OCI-LY1 (cell line): ENCODE results near the gene RABEP1.
"Not testable (repeated sequence)": the region's sequence is repeated elsewhere in the genome, so short reads cannot be mapped to it uniquely, and the experiment has no call there.

Source experiments
- H2AFZ ChIP-seq: fragments of 200-600 bp; sonication (generic), shearing (Covaris generic); 2 replicates; pipeline ENCODE4 v1.6.0; 2014; ENCODE audit warnings: antibody characterized with exemption, mild to moderate bottlenecking, low read length
- H3F3A ChIP-seq: fragments of 200-600 bp; sonication (generic), shearing (Covaris generic); 2 replicates; pipeline ENCODE4 v1.6.0; 2014; ENCODE audit warnings: mild to moderate bottlenecking, antibody characterized with exemption, low read length, moderate library complexity; ENCODE audit not compliant: insufficient read depth
- H3K27ac ChIP-seq: fragments of 200-600 bp; sonication (generic); 2 replicates; pipeline ENCODE4 v1.5.1; 2014; ENCODE audit warnings: low read length, mixed run types, mild to moderate bottlenecking, low read depth; ENCODE audit not compliant: poor library complexity, severe bottlenecking
- H3K27me3 ChIP-seq: fragments of 200-600 bp; sonication (generic); 2 replicates; pipeline ENCODE4 v1.6.0; 2014; ENCODE audit warnings: antibody characterized with exemption, mild to moderate bottlenecking, low read length, moderate library complexity; ENCODE audit not compliant: insufficient read depth
- H3K36me3 ChIP-seq: fragments of 200-600 bp; sonication (generic); 2 replicates; pipeline ENCODE4 v1.6.1; 2014; ENCODE audit warnings: mild to moderate bottlenecking, antibody characterized with exemption, low read length, moderate library complexity, mixed read lengths; ENCODE audit not compliant: insufficient read depth
- H3K4me1 ChIP-seq: fragments of 200-600 bp; sonication (generic); 2 replicates; pipeline ENCODE4 v1.5.1; 2014; ENCODE audit warnings: mild to moderate bottlenecking, low read length, moderate library complexity; ENCODE audit not compliant: insufficient read depth, severe bottlenecking
- H3K4me2 ChIP-seq: fragments of 200-600 bp; sonication (generic), shearing (Covaris generic); 2 replicates; pipeline ENCODE4 v1.6.1; 2014; ENCODE audit warnings: low read length
- H3K4me3 ChIP-seq: fragments of 200-600 bp; sonication (generic); 2 replicates; pipeline ENCODE4 v1.5.1; 2014; ENCODE audit warnings: low read length, low read depth, mild to moderate bottlenecking, mixed read lengths; ENCODE audit not compliant: poor library complexity, severe bottlenecking
- H3K79me2 ChIP-seq: fragments of 200-600 bp; shearing (Covaris generic); 2 replicates; pipeline ENCODE4 v1.6.1; 2016; ENCODE audit warnings: mixed run types, low read length, mixed read lengths; ENCODE audit not compliant: insufficient read depth
- H3K9ac ChIP-seq: fragments of 200-600 bp; sonication (generic), shearing (Covaris generic); 2 replicates; pipeline ENCODE4 v1.6.1; 2014; ENCODE audit warnings: mild to moderate bottlenecking, low read length, mixed read lengths
- H3K9me2 ChIP-seq: fragments of 200-600 bp; sonication (generic), shearing (Covaris generic); 2 replicates; pipeline ENCODE4 v1.6.1; 2014; ENCODE audit warnings: low read depth, mild to moderate bottlenecking, low read length, mixed read lengths
- H3K9me3 ChIP-seq: fragments of 200-600 bp; shearing (Covaris generic); 2 replicates; pipeline ENCODE4 v1.6.1; 2014; ENCODE audit warnings: low read length, mixed read lengths
- H4K20me1 ChIP-seq: fragments of 200-600 bp; sonication (generic), shearing (Covaris generic); 2 replicates; pipeline ENCODE4 v1.6.0; 2016; ENCODE audit warnings: mild to moderate bottlenecking, low read length; ENCODE audit not compliant: insufficient read depth
- EZH2 ChIP-seq: fragments of 200-600 bp; sonication (generic), shearing (Covaris generic); IDR thresholded peaks from 2 replicates; pipeline ENCODE4 v1.8.0; 2017; ENCODE audit warnings: borderline replicate concordance, mixed run types, mild to moderate bottlenecking, antibody characterized with exemption, low read length, moderate library complexity, mixed read lengths
- TF ChIP-seq, protein P1 (sequence below): fragments of 200-600 bp; sonication (generic), shearing (Covaris generic); IDR thresholded peaks from 2 replicates; pipeline ENCODE4 v1.5.1; 2017; ENCODE audit warnings: mild to moderate bottlenecking, antibody characterized with exemption, low read length, moderate library complexity, mixed read lengths

Gene RABEP1

DNA sequence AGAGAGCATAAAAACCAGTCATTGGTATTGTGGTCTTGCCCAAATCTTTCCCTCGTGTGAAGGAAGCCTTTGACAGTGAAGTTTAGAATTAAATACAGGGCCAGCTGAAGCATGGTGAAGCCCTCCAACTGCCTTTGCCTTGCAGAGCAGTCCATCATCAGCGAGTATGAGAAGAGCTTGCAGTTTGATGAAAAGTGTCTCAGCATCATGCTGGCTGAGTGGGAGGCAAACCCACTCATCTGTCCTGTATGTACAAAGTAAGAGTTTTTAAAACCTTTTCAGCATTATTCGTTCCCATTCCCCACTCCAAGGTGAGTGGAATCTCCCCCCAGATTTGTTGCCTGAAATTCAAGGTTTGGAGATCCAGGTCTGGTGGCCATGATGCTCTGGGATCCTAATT lies 143.7 kb downstream of the RABEP1 start:
- Histone ChIP-seq H3K4me3 (no peak overlapping the region), H3K4me2 (no peak overlapping the region), H3K36me3 (peaks cover 91% of the 10 kb centered on the region), H3K4me1 (peaks cover 17% of the 10 kb centered on the region), H3K9me2 (no peaks in the 10 kb centered on the region), H3K27me3 (no peaks in the 10 kb centered on the region), H2AFZ (no peak overlapping the region), H3K27ac (no peak overlapping the region), H3K9ac (no peak overlapping the region), H3K79me2 (peaks cover 8% of the 10 kb centered on the region), H3K9me3 (no peaks in the 10 kb centered on the region), H3F3A (no peaks in the 10 kb centered on the region), H4K20me1 (no peaks in the 10 kb centered on the region)
- TF ChIP-seq, protein P1, sequence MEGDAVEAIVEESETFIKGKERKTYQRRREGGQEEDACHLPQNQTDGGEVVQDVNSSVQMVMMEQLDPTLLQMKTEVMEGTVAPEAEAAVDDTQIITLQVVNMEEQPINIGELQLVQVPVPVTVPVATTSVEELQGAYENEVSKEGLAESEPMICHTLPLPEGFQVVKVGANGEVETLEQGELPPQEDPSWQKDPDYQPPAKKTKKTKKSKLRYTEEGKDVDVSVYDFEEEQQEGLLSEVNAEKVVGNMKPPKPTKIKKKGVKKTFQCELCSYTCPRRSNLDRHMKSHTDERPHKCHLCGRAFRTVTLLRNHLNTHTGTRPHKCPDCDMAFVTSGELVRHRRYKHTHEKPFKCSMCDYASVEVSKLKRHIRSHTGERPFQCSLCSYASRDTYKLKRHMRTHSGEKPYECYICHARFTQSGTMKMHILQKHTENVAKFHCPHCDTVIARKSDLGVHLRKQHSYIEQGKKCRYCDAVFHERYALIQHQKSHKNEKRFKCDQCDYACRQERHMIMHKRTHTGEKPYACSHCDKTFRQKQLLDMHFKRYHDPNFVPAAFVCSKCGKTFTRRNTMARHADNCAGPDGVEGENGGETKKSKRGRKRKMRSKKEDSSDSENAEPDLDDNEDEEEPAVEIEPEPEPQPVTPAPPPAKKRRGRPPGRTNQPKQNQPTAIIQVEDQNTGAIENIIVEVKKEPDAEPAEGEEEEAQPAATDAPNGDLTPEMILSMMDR: no peak
- TF ChIP-seq EZH2: no peak

DNA sequence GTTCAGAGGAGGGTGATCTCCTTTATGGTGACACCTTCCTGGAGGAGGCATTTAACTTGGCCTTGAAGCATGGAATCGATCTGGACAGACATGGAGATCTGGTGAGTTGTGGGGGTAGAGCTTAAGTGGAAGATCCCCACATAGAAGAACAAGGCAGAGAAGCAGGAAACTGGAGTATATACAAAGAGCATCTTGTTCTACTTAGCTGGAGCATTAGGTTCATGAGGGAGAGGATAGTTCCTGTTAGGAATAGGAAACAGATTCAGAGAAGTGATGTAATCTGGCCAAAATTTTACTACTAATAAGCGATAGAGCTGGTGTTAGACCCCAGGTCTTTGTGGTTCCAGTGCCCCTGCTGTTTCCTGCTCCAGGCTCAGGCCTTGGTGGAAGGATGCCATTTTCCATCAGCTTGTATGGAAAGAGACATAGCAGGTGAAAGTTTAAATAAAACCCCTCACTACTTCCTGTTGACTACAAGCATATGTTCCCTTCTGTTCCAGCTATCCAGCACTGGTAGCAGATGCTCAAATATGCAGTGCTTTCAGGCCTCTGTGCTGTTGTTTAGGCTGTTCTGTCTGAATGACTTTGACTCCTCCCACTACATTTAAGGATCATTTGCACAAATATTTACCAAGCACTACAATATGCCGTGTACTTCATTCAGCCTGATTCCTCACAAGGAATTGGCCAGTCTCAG lies 147.3 kb downstream of the RABEP1 start:
- H4K20me1 ChIP-seq: no peaks in the 10 kb centered on the region
- no peaks in the 10 kb centered on the region for H3K79me2 ChIP-seq
- no peak overlapping the region for H2AFZ ChIP-seq
- peaks cover 3% of the 10 kb centered on the region; the same call in 1 of the 2 replicates for H3F3A ChIP-seq
- no peaks in the 10 kb centered on the region for H3K9me3 ChIP-seq
- no peaks in the 10 kb centered on the region for H3K27me3 ChIP-seq
- TF ChIP-seq, protein P1: no peak
- no peak for TF ChIP-seq EZH2
- H3K36me3 ChIP-seq: peaks cover 95% of the 10 kb centered on the region
- no peak overlapping the region for H3K4me2 ChIP-seq
- H3K27ac ChIP-seq: no peak overlapping the region
- no peak overlapping the region for H3K9ac ChIP-seq
- H3K4me1 ChIP-seq: no peaks in the 10 kb centered on the region
- H3K4me3 ChIP-seq: no peak overlapping the region
- no peaks in the 10 kb centered on the region for H3K9me2 ChIP-seq

DNA sequence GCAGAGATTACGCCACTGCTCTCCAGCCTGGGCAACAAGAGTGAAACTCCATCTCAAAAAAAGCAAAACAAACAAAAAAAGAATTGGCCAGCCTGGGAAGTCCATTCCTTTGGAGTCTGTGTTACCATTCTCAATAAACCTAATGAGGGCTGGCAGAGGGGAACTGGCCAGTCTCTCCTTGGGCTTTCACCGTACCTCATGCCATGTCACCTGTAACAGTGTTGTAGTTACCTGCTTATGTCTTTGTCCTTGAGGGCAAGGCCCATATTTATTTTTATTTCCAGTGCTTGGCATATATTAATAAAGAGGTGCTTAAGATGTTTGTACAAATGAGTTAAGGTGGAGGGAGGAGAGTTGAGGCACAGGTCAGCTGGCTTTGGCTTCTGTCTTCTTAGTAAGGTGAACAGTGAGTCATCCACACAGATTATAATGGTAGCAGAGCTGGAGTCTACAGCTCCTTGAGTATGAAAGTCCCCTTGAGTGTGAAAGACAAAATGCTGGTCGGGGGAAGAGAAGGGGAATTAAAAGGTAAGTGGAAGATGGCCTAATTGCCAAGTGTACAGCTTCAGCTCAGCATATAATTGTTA lies 148.4 kb downstream of the RABEP1 start:
- Histone ChIP-seq H3K4me2 (no peak overlapping the region), H3K9me3 (no peaks in the 10 kb centered on the region), H3K9me2 (no peaks in the 10 kb centered on the region), H3K36me3 (peaks cover 95% of the 10 kb centered on the region), H3F3A (peaks cover 3% of the 10 kb centered on the region; the same call in 1 of the 2 replicates), H2AFZ (no peak overlapping the region), H3K27me3 (no peaks in the 10 kb centered on the region), H4K20me1 (no peaks in the 10 kb centered on the region), H3K4me1 (no peaks in the 10 kb centered on the region), H3K79me2 (no peaks in the 10 kb centered on the region), H3K4me3 (no peak overlapping the region), H3K9ac (no peak overlapping the region), H3K27ac (no peak overlapping the region)
- no peak for TF ChIP-seq EZH2
- TF ChIP-seq, protein P1: no peak

DNA sequence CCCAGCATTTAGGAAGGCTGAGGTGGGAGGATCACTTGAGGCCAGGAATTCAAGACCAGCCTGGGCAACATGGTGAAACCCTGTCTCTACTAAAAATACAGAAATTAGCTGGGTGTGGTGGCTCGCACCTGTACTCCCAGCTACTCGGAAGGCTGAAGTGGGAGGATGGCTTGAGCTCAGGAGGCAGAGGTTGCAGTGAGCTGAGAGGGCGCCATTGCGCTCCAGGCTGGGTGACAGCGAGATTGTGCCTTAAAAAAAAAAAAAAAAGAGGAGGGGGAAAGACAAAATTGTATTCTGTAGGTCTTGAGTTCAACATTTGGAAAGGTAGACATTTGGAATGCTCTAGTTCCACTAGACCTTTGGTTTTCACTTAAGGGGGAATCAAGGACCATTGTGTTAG lies 149.2 kb downstream of the RABEP1 start:
- not testable (repeated sequence) for H3K27ac ChIP-seq, H3K4me3 ChIP-seq, H3K9me3 ChIP-seq, H3F3A ChIP-seq, H3K4me1 ChIP-seq, H3K9me2 ChIP-seq, H3K9ac ChIP-seq, H3K27me3 ChIP-seq, H2AFZ ChIP-seq, H3K4me2 ChIP-seq, H3K79me2 ChIP-seq, H4K20me1 ChIP-seq
- H3K36me3 ChIP-seq: peaks cover 92% of the 10 kb centered on the region
